Activated T-cell treated with anti-CD3 and anti-CD28 coated beads for 48 hours (primary cell): ENCODE results near the gene NEU4.
"Not testable (repeated sequence)": the region's sequence is repeated elsewhere in the genome, so short reads cannot be mapped to it uniquely, and the experiment has no call there.

ENCODE experiments used
- DNase-seq: peaks from one replicate; pipeline ENCODE4 v3.0.0-alpha.2; 2020; ENCODE audit warnings: low read depth

NEU4 gene

DNA sequence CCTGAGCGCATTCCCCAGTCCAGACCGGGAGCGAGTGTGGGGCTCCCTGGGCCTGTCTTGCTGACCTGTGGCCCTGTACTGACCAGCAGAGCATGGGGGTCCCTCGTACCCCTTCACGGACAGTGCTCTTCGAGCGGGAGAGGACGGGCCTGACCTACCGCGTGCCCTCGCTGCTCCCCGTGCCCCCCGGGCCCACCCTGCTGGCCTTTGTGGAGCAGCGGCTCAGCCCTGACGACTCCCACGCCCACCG is 5.3 kb downstream of the NEU4 start:
- no peak for DNase-seq

DNA sequence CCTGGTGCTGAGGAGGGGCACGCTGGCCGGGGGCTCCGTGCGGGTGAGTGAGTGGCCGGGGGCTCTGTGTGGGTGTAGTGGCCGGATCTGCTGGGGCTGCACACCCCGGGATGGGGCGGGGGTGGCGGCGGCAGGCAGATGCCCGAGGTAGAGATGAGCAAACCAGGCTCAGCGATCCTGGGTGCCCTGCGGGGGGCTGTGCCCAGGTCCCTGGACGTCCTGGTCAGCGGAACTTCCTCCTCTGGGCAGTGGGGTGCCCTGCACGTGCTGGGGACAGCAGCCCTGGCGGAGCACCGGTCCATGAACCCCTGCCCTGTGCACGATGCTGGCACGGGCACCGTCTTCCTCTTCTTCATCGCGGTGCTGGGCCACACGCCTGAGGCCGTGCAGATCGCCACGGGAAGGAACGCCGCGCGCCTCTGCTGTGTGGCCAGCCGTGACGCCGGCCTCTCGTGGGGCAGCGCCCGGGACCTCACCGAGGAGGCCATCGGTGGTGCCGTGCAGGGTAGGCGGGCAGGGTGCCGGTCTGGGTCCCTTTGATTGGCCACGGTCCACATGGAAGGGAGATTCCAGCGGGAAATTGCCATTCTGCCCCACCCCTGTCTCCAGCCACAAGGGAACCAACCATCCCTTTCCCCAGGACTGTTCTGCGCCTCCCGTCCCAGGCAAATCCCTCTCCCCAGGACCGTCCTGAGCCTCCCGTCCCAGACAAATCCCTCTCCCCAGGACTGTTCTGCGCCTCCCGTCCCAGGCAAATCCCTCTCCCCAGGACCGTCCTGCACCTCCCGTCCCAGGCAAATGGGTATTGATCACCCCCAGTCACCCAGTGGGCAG is 5.9 kb downstream of the NEU4 start:
- DNase-seq = no peak

DNA sequence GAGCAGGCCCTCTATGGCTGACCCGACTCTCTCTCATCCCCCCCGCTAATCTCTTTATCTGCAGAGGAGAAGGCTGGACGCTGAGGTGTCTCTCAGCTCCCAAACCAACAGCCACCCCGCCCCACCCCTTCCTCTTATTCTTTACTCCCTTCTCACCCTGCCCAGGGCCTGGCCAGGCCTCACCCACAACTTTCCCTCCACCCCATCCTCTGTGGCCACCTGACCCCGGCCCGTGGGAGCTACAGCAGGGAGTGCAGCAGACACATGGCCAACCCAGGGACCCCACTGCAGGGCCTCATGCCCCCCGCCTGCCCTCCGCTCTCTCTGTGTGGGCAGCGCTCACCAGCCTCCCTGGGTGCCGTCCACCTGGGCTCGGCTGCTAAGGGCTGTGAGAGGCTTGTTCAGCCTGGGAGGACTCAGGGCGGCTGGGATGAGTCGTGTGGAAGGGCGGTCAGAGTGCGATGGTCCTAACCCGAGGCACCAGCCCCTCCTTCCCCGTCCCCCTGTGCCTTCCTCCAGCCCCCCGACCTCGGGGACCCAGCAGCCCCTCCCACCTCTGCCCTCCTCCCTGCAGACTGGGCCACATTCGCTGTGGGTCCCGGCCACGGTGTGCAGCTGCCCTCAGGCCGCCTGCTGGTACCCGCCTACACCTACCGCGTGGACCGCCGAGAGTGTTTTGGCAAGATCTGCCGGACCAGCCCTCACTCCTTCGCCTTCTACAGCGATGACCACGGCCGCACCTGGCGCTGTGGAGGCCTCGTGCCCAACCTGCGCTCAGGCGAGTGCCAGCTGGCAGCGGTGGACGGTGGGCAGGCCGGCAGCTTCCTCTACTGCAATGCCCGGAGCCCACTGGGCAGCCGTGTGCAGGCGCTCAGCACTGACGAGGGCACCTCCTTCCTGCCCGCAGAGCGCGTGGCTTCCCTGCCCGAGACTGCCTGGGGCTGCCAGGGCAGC is 6.8 kb downstream of the NEU4 start:
- no peak for DNase-seq

DNA sequence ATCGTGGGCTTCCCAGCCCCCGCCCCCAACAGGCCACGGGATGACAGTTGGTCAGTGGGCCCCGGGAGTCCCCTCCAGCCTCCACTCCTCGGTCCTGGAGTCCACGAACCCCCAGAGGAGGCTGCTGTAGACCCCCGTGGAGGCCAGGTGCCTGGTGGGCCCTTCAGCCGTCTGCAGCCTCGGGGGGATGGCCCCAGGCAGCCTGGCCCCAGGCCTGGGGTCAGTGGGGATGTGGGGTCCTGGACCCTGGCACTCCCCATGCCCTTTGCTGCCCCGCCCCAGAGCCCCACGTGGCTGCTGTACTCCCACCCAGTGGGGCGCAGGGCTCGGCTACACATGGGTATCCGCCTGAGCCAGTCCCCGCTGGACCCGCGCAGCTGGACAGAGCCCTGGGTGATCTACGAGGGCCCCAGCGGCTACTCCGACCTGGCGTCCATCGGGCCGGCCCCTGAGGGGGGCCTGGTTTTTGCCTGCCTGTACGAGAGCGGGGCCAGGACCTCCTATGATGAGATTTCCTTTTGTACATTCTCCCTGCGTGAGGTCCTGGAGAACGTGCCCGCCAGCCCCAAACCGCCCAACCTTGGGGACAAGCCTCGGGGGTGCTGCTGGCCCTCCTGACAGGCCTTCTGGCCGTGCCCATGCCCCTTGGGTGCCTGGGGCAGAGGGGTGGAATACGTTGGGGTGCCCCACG is 7.6 kb downstream of the NEU4 start:
- no peak for DNase-seq

DNA sequence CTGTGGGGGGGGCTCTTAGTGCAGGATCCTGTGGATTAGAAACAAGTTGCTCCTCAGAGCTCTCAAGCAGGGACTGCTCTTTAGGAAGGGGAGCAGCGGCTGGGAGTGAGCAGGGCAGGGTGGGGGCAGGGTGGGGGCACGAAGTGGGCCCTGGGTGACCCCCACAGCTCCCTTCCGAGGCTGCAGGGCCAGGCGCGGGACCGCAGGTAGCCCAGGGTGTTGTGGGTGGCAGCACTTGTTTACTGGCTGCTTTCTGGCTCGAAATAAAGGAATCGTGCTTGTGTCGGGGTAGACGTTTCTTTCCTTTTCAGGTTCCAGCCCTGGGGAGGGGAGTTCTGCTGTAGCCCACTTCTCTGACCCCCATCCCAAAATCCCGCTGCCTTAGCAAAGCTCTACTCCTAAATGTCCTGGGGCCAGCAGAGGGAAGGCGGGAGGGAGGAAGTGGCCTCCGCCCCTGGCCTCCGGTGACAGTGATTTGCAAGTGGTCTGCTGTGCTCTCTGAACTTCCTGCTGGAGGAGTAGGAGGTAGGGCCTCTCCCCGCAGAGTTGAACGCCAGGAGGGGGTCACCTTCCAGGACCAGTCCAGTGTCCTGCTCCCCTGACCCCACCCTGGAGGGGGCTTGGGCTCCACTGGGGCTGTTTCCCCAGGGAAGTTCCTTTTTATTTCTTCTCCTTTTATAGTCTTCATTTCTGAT is 8.3 kb downstream of the NEU4 start:
- DNase-seq = no peak

DNA sequence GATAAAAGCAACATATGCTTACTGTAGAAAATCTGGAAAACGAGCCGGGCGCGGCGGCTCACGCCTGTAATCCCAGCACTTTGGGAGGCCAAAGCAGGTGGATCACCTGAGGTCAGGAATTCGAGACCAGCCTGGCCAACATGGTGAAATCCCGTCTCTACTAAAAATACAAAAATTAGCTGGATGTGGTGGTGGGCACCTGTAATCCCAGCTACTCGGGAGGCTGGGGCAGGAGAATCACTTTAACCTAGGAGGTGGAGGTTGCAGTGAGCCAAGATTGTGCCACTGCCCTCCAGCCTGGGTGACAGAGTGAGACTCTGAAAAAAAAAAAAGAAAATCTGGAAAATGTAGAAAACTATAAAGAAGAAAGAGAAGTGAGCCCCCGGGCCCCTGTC is 8.8 kb downstream of the NEU4 start:
- DNase-seq = not testable (repeated sequence)

DNA sequence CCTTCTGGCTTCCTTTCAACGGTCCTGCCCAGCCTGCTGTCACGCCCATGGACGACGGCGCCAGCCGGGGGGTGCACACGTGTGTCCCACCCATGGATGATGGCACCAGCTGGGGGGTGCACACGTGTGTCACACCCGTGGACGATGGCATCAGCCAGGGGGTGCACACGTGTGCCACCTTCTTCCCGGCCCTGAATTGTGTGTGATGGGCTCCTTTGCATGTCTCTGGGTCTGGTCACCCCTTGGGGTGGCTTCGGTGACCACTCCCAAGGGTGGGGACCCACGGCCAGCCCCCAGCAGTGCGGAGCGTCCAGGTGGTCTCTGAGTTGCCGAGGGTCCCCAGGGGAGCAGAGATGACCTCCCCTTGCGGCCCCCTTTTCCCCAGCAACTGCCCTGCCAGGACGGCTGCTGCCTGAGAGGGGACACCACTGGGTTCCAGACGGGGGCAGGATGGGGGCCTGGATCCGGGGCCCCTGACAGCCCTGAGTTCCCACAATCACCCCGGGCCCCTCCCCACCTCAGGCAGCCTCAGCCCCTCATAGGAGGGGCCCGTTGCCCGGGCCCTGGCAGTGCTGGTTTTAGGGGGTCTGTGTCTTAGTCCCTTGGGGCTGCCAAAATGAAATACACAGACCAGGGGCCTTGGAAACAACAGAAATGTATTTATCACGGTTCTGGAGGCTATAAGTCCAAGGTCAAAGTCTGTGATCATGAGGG is 9.4 kb downstream of the NEU4 start:
- no peak for DNase-seq

DNA sequence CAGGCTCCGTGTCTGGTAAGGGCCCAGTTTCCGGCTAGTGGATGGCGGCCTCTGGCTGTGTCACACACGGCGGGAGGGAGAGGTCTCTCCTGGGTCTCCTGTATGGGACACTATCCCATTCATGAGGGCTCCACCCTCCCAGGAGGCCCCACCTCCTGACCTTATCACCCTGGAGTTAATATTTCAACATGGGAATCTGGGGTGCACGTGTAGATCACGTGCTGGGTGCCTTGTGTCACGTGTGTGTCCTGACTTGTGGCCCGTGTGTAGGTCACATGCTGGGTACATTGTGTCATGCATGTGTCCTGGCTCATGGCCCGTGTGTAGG is 9.9 kb downstream of the NEU4 start:
- no peak for DNase-seq

DNA sequence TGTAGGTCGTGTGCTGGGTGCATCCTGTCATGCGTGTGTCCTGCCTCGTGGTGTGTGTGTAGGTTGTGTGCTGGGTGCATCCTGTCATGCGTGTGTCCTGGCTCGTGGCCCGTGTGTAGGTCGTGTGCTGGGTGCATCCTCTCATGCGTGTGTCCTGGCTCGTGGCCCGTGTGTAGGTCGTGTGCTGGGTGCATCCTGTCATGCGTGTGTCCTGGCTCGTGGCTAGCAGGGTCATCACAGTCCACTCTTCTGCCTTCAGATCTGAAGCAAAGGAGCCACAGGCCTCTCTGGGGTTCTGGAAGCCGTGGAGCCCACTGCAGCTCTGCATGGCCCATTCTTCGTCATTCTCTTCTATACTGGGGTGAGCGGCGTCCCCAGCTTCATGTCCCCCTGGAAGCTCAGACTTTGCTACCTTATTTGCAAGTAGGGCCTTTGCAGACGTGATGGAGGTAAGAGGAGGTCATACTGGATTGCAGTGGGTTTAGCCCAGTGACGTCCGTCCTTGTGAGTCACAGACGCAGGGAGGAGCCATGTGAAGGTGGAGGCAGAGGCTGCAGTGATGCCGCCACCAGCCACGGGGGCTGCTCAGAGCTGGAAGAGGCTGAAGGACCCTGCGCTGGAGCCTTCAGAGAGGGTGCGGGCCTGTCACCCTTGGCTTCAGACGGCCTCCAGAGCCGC is 11.1 kb downstream of the NEU4 start:
- not testable (repeated sequence) for DNase-seq

DNA sequence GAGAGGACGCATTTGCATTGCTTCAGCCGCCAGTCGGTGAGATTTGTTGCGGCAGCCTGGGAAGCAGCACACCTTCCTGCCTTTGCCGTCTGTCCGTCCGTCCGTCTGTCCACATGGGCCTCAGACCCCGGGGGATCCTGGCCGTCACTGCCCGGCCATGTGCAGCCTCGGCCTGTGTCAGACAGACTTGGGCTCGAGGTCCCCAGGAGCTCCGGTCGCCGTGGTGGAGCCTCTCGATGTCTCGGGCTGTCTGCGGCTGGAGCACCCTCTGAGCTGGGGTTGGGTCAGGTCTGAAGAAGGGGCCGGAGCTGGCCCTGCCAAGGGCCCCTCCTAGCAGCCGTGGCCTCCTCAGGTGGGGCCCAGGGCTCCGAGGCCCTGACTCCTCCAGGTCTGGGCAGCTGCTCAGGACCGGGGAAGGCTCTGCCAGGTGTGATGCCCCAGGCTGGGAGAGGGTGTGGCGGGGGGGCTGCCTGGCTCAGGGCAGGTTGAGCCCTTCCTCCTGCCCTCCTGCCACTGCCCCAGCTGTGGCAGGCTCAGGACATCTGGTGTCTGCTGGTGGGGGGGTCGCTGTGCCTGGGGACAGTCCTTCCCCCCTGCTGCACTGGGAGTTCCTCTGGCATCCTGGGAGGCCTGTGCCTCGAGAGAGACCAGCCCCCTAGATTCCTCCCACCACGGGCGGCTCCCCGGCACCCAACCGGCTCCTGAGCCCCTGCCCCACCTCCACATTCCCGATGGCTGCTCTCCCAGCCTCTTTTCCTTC is 11.8 kb downstream of the NEU4 start:
- no peak for DNase-seq

DNA sequence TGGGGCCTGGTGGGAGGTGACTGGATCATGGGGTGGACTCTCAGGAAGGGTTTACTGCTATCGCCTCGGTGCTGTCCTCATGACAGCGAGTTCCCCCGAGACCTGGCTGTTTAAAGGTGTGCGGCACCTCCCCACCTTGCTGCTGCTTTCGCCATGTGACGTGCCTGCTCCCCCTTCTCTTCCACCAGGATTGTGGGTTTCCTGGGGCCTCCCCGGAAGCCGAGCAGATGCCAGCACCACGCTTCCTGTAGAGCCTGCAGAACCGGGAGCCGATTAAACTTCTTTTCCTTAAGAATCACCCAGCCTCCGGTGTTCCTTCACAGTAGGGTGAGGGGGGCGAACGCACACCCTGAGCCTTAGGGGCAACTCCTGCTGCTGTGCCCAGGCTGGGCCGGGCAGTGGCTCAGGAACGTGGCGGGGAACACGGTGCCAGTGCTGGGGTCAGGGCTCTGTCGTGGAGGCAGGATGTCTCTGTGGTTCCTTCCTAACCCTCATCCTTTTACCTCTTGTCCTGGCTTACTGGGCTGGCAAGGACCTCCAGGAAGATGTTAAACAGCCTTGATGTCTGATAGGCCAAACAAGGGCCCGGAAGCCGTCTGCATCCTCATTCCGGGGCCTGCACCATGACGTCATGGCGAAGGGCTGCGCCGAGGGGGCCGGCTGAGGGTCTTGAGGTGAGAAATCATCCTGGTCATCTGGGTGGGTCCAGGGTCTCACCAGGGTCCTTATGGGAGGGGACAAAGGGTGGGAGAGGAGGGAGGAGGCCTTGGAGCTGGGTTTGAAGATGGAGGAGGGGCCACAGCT is 12.7 kb downstream of the NEU4 start:
- DNase-seq = no peak

DNA sequence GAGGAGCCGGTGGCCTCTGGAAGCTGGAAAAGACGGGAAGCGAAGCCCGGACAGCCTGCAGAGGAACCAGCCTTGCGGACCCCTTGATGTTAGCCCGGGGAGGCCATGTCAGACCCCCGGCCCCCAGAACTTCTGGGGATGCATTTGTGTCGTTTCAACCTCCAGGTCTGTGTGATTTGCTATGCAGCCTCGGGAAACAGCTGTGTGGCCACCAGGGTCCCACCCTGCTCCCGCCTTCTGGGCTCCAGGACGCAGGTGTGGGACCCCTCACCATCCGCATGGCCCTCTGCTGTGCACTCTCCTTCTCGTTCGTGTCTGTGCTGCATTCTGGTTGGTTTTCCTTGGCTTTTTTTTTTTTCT is 13.3 kb downstream of the NEU4 start:
- no peak for DNase-seq

DNA sequence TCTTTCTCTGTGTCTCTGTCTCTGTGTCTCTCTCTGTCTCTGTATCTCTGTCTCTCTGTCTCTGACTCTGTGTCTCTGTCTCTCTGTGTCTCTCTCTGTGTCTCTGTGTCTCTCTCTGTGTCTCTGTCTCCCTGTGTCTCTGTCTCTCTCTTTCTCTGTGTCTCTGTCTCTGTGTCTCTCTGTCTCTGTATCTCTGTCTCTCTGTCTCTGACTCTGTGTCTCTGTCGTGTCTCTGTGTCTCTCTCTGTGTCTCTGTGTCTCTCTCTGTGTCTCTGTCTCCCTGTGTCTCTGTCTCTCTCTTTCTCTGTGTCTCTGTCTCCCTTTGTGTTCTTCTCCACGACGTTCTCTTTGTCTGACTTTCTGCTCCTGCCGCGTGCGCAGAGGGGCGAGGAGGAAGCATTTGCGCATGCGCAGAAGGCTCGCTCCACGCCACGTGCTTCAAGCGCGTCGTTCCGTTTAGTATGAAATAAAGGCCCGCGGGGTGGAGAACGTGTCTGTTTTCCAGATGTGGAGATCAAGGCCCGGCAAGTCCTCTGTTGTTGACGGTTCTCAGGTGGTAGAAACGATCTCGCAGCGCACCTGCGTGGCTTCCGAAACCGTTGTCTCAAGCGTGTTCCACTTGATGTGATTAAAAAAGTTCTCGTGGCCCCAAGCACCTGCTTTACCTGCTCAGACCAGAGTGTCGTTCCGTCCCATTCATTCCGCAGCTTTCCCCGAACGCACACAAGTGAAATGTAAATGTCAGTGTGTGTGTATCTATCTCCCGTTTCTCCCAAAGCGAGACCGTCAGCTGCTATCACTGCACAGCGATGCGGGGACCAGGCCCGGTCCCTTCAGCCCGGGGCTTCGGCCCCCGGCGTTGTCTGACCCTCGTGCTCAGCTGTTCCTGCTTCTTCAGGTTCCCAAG is 14.8 kb downstream of the NEU4 start:
- not testable (repeated sequence) for DNase-seq

DNA sequence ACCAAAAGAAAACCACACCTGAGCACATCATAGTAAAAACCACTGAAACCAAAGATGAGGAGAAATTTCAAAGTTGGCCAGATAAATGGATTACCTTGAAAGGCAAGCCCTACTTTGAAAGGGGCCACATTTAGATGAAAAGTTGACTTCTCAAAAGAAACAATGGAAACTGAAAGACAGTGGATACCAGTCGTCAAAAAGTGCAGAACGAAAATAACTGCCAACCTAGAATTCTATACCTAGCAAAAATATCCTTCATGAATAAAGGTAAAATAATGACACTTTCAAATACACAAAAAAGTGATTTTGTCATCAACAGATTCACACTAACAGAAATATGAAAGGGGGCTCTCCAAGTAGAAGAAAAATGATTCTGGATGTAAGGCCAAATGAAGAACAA is 18.4 kb downstream of the NEU4 start:
- DNase-seq = no peak

DNA sequence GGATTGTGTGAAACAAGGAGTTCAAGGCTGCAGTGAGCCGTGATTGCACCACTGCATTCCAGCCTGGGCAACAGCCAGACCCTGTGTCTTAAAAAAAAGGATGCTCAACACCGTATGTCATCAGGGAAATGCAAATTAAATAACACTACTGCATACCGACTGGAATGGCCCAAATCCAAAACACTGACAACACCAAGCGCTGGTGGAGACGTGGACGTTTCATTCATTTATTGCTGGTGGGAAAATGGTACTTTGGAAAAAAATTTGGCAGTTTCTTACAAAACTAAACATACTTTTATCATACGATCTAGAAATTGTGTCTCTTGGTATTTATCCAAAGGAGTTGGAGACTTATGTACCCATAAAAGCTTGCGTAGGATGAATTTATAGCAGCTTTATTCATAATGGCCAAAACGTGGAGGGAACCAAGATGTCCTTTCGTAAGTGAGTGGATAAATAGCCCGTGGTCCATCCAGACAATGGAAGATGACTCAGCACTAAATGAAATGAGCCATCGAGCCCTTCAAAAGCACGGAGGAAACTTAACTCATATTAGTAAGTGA is 24.2 kb downstream of the NEU4 start:
- no peak for DNase-seq

DNA sequence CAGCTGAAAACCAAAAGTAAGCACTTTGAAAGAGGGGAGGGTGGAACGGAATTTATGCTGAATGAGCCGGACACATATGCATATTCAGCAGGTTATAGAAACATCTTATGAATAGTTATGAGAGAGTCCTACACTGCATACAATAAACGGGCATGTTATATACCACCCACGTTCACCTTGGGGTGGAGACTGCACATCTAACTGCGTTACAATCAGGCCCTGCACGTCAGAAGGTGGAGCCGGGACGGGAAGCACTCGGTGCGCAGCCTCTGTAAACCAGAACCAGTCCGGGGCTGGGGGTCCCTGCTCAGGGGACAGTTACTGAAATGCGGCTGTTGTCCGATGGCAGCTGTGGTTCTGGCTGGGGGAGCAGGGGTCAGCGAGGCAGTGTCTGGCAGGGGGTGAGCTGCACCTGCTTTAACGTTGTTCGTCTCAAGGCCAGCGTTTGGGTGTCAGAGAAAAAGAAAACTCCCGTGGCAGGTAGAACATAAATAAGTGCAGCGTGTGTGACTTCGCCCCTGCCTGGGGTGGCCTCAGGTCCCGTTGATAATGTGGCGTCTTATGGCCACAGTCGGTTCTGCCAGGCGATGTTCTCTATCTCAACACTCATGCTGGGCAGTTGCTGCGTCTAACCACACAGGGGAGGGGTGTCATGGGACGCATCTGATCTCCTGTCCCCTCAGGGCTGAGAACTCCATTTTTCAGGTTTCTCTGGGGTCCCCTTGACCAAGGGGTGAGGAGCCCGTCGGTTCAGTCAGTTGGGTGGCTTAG is 24.9 kb downstream of the NEU4 start:
- not testable (repeated sequence) for DNase-seq

DNA sequence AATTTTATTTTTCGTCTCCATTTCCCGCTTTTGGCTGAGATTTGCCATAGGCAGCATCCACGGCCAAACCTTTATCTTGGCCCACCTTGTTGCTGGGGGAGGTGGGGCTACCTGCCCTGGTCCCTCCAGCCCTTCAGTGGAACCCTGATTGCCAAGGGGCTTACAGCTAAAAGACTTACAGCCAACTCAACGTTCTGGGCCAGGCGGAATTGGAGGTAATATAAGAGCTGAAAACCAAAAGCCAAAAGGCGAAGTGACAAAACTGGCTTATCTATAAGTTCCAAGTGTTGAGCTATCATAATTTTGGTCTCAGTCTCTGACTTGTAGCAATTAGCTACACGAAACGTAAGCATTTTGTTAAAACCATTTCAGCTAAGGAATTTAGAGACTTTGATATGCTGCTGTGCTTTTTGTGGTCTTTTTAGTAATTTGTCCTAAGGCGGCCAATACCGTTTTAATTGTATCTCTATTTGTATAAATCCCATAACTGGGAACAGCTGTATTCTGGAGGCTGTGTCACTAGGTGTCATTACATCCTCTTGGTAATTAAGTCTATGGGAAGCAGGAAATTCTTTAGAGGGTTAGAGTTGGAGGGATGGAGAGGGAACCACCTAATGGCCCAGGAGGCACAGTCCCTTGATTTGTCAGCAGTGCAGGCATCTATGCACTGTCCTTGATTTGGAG is 25.7 kb downstream of the NEU4 start:
- DNase-seq = no peak
